Liver (tissue), 3 donors: ENCODE data around the gene GMDS.

Source experiments
- CTCF ChIP-seq: fragments of 150-350 bp; IDR thresholded peaks from 2 replicates; pipeline ENCODE4 v1.5.1; 2017; ENCODE audit warnings: improper control_type of control experiment, low read depth, low read length; ENCODE audit not compliant: missing input control
- FOXA2 ChIP-seq: IDR thresholded peaks from 2 replicates; pipeline ENCODE4 v1.6.1; 2016; ENCODE audit warnings: antibody characterized with exemption
- GABPA ChIP-seq, 2 donors: IDR thresholded peaks in 1 of 2; conservative IDR thresholded peaks in 1 of 2; 2 replicates each; pipeline ENCODE4 v1.6.1; 2016; ENCODE audit warnings: antibody characterized with exemption in 2 of 2, mild to moderate bottlenecking in 1 of 2, moderate library complexity in 1 of 2
- HNF4G ChIP-seq: IDR thresholded peaks from 2 replicates; pipeline ENCODE4 v1.6.1; 2016; ENCODE audit warnings: antibody characterized with exemption
- JUND ChIP-seq, 2 donors: IDR thresholded peaks; 2 replicates each; pipeline ENCODE4 v1.6.1; 2016; ENCODE audit warnings: antibody characterized with exemption in 2 of 2
- YY1 ChIP-seq: IDR thresholded peaks from 2 replicates; pipeline ENCODE4 v1.6.1; 2016; ENCODE audit warnings: antibody characterized with exemption, mild to moderate bottlenecking
- donor health status: healthy.
- donor health status: healthy.

GRCh38 chr6:2186516-2186915 is 58.9 kb downstream of the GMDS start:
- no peak for TF ChIP-seq CTCF
- TF ChIP-seq HNF4G: no peak
- TF ChIP-seq YY1: no peak
- TF ChIP-seq GABPA (IDR thresholded peaks at IDR 0.05 in 1 of 2, conservative IDR thresholded peaks at IDR 0.05 in 1 of 2): no peak
- TF ChIP-seq JUND (IDR thresholded peaks at IDR 0.05): no peak
- TF ChIP-seq FOXA2: no peak
